OCI-LY1 (cell line): ENCODE results near the gene CIC.

Experiments used
- H2AFZ ChIP-seq: fragments of 200-600 bp; sonication (generic), shearing (Covaris generic); 2 replicates; pipeline ENCODE4 v1.6.0; 2014; ENCODE audit warnings: antibody characterized with exemption, mild to moderate bottlenecking, low read length
- H3F3A ChIP-seq: fragments of 200-600 bp; sonication (generic), shearing (Covaris generic); 2 replicates; pipeline ENCODE4 v1.6.0; 2014; ENCODE audit warnings: mild to moderate bottlenecking, antibody characterized with exemption, low read length, moderate library complexity; ENCODE audit not compliant: insufficient read depth
- H3K27ac ChIP-seq: fragments of 200-600 bp; sonication (generic); 2 replicates; pipeline ENCODE4 v1.5.1; 2014; ENCODE audit warnings: low read length, mixed run types, mild to moderate bottlenecking, low read depth; ENCODE audit not compliant: poor library complexity, severe bottlenecking
- H3K27me3 ChIP-seq: fragments of 200-600 bp; sonication (generic); 2 replicates; pipeline ENCODE4 v1.6.0; 2014; ENCODE audit warnings: antibody characterized with exemption, mild to moderate bottlenecking, low read length, moderate library complexity; ENCODE audit not compliant: insufficient read depth
- H3K36me3 ChIP-seq: fragments of 200-600 bp; sonication (generic); 2 replicates; pipeline ENCODE4 v1.6.1; 2014; ENCODE audit warnings: mild to moderate bottlenecking, antibody characterized with exemption, low read length, moderate library complexity, mixed read lengths; ENCODE audit not compliant: insufficient read depth
- H3K4me1 ChIP-seq: fragments of 200-600 bp; sonication (generic); 2 replicates; pipeline ENCODE4 v1.5.1; 2014; ENCODE audit warnings: mild to moderate bottlenecking, low read length, moderate library complexity; ENCODE audit not compliant: insufficient read depth, severe bottlenecking
- H3K4me2 ChIP-seq: fragments of 200-600 bp; sonication (generic), shearing (Covaris generic); 2 replicates; pipeline ENCODE4 v1.6.1; 2014; ENCODE audit warnings: low read length
- H3K4me3 ChIP-seq: fragments of 200-600 bp; sonication (generic); 2 replicates; pipeline ENCODE4 v1.5.1; 2014; ENCODE audit warnings: low read length, low read depth, mild to moderate bottlenecking, mixed read lengths; ENCODE audit not compliant: poor library complexity, severe bottlenecking
- H3K79me2 ChIP-seq: fragments of 200-600 bp; shearing (Covaris generic); 2 replicates; pipeline ENCODE4 v1.6.1; 2016; ENCODE audit warnings: mixed run types, low read length, mixed read lengths; ENCODE audit not compliant: insufficient read depth
- H3K9ac ChIP-seq: fragments of 200-600 bp; sonication (generic), shearing (Covaris generic); 2 replicates; pipeline ENCODE4 v1.6.1; 2014; ENCODE audit warnings: mild to moderate bottlenecking, low read length, mixed read lengths
- H3K9me2 ChIP-seq: fragments of 200-600 bp; sonication (generic), shearing (Covaris generic); 2 replicates; pipeline ENCODE4 v1.6.1; 2014; ENCODE audit warnings: low read depth, mild to moderate bottlenecking, low read length, mixed read lengths
- H3K9me3 ChIP-seq: fragments of 200-600 bp; shearing (Covaris generic); 2 replicates; pipeline ENCODE4 v1.6.1; 2014; ENCODE audit warnings: low read length, mixed read lengths
- H4K20me1 ChIP-seq: fragments of 200-600 bp; sonication (generic), shearing (Covaris generic); 2 replicates; pipeline ENCODE4 v1.6.0; 2016; ENCODE audit warnings: mild to moderate bottlenecking, low read length; ENCODE audit not compliant: insufficient read depth
- EZH2 ChIP-seq: fragments of 200-600 bp; sonication (generic), shearing (Covaris generic); IDR thresholded peaks from 2 replicates; pipeline ENCODE4 v1.8.0; 2017; ENCODE audit warnings: borderline replicate concordance, mixed run types, mild to moderate bottlenecking, antibody characterized with exemption, low read length, moderate library complexity, mixed read lengths
- TF ChIP-seq, protein P1 (sequence below): fragments of 200-600 bp; sonication (generic), shearing (Covaris generic); IDR thresholded peaks from 2 replicates; pipeline ENCODE4 v1.5.1; 2017; ENCODE audit warnings: mild to moderate bottlenecking, antibody characterized with exemption, low read length, moderate library complexity, mixed read lengths

The CIC gene

DNA sequence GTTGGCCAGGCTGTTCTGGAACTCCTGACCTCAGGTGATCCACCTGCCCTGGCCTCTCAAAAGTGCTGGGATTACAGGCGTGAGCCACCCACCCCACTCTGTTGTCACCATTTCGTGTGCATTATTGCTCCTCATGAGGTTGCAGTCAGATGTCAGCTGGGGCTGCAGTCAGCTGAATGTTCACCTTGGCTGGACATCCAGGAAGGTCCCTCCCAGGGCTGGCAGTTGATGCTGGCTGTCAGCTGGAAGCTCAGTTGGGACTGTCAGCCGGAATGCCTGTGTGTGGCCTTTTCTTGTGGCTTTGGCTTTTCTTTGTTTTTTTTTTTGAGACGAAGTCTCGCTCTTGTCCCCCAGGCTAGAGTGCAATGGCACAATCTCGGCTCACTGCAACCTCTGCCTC is 63.0 kb downstream of the CIC start:
- H3K4me2 ChIP-seq, result no peak overlapping the region
- H3K27ac ChIP-seq, result no peak overlapping the region
- no peaks in the 10 kb centered on the region for H3K9me2 ChIP-seq
- TF ChIP-seq EZH2, result no peak
- TF ChIP-seq, protein P1, sequence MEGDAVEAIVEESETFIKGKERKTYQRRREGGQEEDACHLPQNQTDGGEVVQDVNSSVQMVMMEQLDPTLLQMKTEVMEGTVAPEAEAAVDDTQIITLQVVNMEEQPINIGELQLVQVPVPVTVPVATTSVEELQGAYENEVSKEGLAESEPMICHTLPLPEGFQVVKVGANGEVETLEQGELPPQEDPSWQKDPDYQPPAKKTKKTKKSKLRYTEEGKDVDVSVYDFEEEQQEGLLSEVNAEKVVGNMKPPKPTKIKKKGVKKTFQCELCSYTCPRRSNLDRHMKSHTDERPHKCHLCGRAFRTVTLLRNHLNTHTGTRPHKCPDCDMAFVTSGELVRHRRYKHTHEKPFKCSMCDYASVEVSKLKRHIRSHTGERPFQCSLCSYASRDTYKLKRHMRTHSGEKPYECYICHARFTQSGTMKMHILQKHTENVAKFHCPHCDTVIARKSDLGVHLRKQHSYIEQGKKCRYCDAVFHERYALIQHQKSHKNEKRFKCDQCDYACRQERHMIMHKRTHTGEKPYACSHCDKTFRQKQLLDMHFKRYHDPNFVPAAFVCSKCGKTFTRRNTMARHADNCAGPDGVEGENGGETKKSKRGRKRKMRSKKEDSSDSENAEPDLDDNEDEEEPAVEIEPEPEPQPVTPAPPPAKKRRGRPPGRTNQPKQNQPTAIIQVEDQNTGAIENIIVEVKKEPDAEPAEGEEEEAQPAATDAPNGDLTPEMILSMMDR, result no peak
- no peak overlapping the region for H3K9ac ChIP-seq
- H3K27me3 ChIP-seq, result no peaks in the 10 kb centered on the region
- no peaks in the 10 kb centered on the region for H3F3A ChIP-seq
- peaks cover 6% of the 10 kb centered on the region for H3K36me3 ChIP-seq
- peaks cover 6% of the 10 kb centered on the region for H3K4me1 ChIP-seq
- H4K20me1 ChIP-seq, result no peaks in the 10 kb centered on the region
- H2AFZ ChIP-seq, result no peak overlapping the region
- H3K4me3 ChIP-seq, result no peak overlapping the region
- H3K79me2 ChIP-seq, result no peaks in the 10 kb centered on the region
- H3K9me3 ChIP-seq, result no peaks in the 10 kb centered on the region

DNA sequence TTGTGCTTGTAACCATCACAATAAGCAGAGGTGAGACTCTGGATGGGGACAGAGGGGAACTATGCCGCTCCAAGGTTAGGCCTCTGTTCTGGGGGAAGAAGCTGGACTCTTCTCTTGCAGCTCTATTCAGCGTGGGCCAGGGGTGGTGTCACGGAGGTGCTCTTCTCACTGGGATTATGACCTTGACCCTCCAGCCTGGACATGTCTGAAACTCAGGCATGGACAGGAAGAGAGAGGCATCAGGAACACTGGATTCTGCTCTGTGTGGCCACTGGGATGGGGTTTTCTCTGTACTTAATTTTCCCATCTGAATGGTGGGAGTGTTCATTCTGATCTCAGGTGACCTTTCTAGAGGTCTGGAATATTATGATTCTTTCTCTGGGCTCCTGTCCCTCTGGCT is 64.0 kb downstream of the CIC start:
- no peaks in the 10 kb centered on the region for H4K20me1 ChIP-seq
- no peaks in the 10 kb centered on the region for H3K79me2 ChIP-seq
- no peaks in the 10 kb centered on the region for H3K27me3 ChIP-seq
- H3F3A ChIP-seq, result no peaks in the 10 kb centered on the region
- H3K9me2 ChIP-seq, result no peaks in the 10 kb centered on the region
- H3K9ac ChIP-seq, result no peak overlapping the region
- H2AFZ ChIP-seq, result no peak overlapping the region
- H3K36me3 ChIP-seq, result peaks cover 6% of the 10 kb centered on the region
- TF ChIP-seq, protein P1, result no peak
- TF ChIP-seq EZH2, result no peak
- H3K4me1 ChIP-seq, result peaks cover 4% of the 10 kb centered on the region
- no peak overlapping the region for H3K4me3 ChIP-seq
- no peaks in the 10 kb centered on the region for H3K9me3 ChIP-seq
- H3K27ac ChIP-seq, result no peak overlapping the region
- H3K4me2 ChIP-seq, result no peak overlapping the region

DNA sequence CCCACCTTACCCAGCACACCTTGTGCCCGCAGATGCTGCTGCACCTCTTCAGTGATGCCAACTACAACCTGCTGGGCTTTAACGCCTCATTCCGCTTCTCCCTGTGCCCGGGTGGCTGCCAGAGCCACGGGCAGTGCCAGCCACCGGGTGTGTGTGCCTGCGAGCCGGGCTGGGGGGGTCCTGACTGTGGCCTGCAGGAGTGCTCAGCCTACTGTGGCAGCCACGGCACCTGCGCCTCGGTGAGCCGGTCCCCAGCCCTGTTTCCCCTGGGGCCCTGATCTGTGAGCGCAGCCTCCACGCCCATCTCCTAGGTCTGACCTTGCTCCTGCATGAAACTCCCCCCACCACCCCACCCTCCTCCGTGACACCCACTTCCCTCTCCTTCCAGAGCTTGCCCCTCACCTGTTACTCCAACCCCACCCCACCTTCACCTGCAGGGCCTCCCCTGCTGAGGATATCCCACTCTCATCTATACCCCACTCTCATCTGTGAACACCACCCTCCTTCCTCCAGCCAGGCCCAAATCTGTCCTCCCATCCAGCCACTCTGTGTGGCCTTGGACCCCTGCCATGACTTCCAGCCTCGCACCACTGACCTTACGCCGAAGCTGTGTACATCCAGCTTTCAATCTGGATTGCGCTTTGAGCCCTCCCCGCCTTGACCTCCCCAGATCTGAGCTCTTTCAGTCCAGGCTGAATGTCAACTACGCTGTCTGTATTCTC is 65.1 kb downstream of the CIC start:
- Histone ChIP-seq H3K4me2 (no peak overlapping the region), H3K9me3 (no peaks in the 10 kb centered on the region)

More for the DNA sequence above, 65.1 kb downstream of the CIC start:
- Histone ChIP-seq H3K4me3 (no peak overlapping the region), H3K79me2 (no peaks in the 10 kb centered on the region), H3K27ac (no peak overlapping the region), H3F3A (no peaks in the 10 kb centered on the region), H3K9me2 (no peaks in the 10 kb centered on the region), H3K4me1 (no peaks in the 10 kb centered on the region), H3K9ac (no peak overlapping the region), H3K36me3 (peaks cover 6% of the 10 kb centered on the region), H4K20me1 (no peaks in the 10 kb centered on the region), H3K27me3 (no peaks in the 10 kb centered on the region), H2AFZ (no peak overlapping the region)
- TF ChIP-seq, protein P1, result no peak
- TF ChIP-seq EZH2, result no peak
